Ishikawa (cell line): ENCODE data around the gene PSMC1.

ENCODE experiments used
- CEBPB ChIP-seq: IDR thresholded peaks from 2 replicates; pipeline ENCODE4 v1.6.1; 2012
- CREB1 ChIP-seq: IDR thresholded peaks from 2 replicates; pipeline ENCODE4 v1.6.1; 2012; ENCODE audit warnings: low read depth
- EGR1 ChIP-seq: IDR thresholded peaks from 2 replicates; pipeline ENCODE4 v1.6.1; 2012
- EP300 ChIP-seq: IDR thresholded peaks from 2 replicates; pipeline ENCODE4 v1.6.1; 2012; ENCODE audit warnings: borderline replicate concordance
- FOXM1 ChIP-seq: IDR thresholded peaks from 2 replicates; pipeline ENCODE4 v1.6.1; 2012; ENCODE audit warnings: low read depth, borderline replicate concordance
- MAX ChIP-seq: IDR thresholded peaks from 2 replicates; pipeline ENCODE4 v1.6.1; 2012
- NFIC ChIP-seq: IDR thresholded peaks from 2 replicates; pipeline ENCODE4 v1.6.1; 2012
- RAD21 ChIP-seq: IDR thresholded peaks from 2 replicates; pipeline ENCODE4 v1.6.1; 2012; ENCODE audit warnings: low read depth
- TAF1 ChIP-seq: IDR thresholded peaks from 2 replicates; pipeline ENCODE4 v1.6.1; 2012; ENCODE audit warnings: low read depth, mild to moderate bottlenecking
- TCF12 ChIP-seq: IDR thresholded peaks from 2 replicates; pipeline ENCODE4 v1.6.1; 2012; ENCODE audit warnings: low read depth
- TEAD4 ChIP-seq: IDR thresholded peaks from 2 replicates; pipeline ENCODE4 v1.6.1; 2012
- USF1 ChIP-seq: IDR thresholded peaks from 2 replicates; pipeline ENCODE4 v1.6.1; 2012
- YY1 ChIP-seq: IDR thresholded peaks from 2 replicates; pipeline ENCODE4 v1.6.1; 2012; ENCODE audit warnings: low read depth
- ZBTB7A ChIP-seq: IDR thresholded peaks from 2 replicates; pipeline ENCODE4 v1.6.1; 2012; ENCODE audit warnings: low read depth
- TF ChIP-seq, protein P1 (sequence below): IDR thresholded peaks from 2 replicates; pipeline ENCODE4 v1.6.1; 2012; ENCODE audit warnings: low read depth, mild to moderate bottlenecking

Gene PSMC1

GRCh38 chr14:90272523-90272922, 16.2 kb downstream of the PSMC1 start:
- TF ChIP-seq NFIC (no peak), CEBPB (no peak), FOXM1 (no peak), ZBTB7A (no peak), TAF1 (no peak), EGR1 (no peak)
- TF ChIP-seq, protein P1, sequence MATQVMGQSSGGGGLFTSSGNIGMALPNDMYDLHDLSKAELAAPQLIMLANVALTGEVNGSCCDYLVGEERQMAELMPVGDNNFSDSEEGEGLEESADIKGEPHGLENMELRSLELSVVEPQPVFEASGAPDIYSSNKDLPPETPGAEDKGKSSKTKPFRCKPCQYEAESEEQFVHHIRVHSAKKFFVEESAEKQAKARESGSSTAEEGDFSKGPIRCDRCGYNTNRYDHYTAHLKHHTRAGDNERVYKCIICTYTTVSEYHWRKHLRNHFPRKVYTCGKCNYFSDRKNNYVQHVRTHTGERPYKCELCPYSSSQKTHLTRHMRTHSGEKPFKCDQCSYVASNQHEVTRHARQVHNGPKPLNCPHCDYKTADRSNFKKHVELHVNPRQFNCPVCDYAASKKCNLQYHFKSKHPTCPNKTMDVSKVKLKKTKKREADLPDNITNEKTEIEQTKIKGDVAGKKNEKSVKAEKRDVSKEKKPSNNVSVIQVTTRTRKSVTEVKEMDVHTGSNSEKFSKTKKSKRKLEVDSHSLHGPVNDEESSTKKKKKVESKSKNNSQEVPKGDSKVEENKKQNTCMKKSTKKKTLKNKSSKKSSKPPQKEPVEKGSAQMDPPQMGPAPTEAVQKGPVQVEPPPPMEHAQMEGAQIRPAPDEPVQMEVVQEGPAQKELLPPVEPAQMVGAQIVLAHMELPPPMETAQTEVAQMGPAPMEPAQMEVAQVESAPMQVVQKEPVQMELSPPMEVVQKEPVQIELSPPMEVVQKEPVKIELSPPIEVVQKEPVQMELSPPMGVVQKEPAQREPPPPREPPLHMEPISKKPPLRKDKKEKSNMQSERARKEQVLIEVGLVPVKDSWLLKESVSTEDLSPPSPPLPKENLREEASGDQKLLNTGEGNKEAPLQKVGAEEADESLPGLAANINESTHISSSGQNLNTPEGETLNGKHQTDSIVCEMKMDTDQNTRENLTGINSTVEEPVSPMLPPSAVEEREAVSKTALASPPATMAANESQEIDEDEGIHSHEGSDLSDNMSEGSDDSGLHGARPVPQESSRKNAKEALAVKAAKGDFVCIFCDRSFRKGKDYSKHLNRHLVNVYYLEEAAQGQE = no peak

- TF ChIP-seq TEAD4 (no peak), MAX (no peak), TCF12 (no peak), EGR1 (no peak), EP300 (no peak), YY1 (no peak), CEBPB (no peak), CREB1 (no peak), FOXM1 (no peak), NFIC (no peak), ZBTB7A (no peak), USF1 (no peak), TAF1 (no peak), RAD21 (no peak)
- TF ChIP-seq, protein P1 = no peak
Measured at GRCh38 chr14:90273532-90273931, 17.2 kb downstream of the PSMC1 start.

- TF ChIP-seq EGR1 (no peak), CEBPB (no peak), USF1 (no peak), TEAD4 (no peak), ZBTB7A (no peak), CREB1 (no peak), FOXM1 (no peak), MAX (no peak), YY1 (no peak), TCF12 (no peak), EP300 (no peak), NFIC (no peak), RAD21 (no peak), TAF1 (no peak)
- TF ChIP-seq, protein P1 = no peak
Measured at GRCh38 chr14:90274019-90274418, 17.7 kb downstream of the PSMC1 start.

- no peak for TF ChIP-seq MAX
- TF ChIP-seq ZBTB7A = no peak
- TF ChIP-seq EGR1 = no peak
- TF ChIP-seq TAF1 = no peak
- TF ChIP-seq YY1 = no peak
- no peak for TF ChIP-seq USF1
- no peak for TF ChIP-seq RAD21
- no peak for TF ChIP-seq CEBPB
- no peak for TF ChIP-seq TCF12
- no peak for TF ChIP-seq NFIC
- no peak for TF ChIP-seq CREB1
- no peak for TF ChIP-seq FOXM1
- no peak for TF ChIP-seq EP300
- no peak for TF ChIP-seq TEAD4
- TF ChIP-seq, protein P1 = no peak
Measured at GRCh38 chr14:90274808-90275457, 18.6 kb downstream of the PSMC1 start.
